A549 (cell line): ENCODE results near the gene IL20RA.

Experiments used
- HDAC2 ChIP-seq: fragments of 200-600 bp; sonication (generic); IDR thresholded peaks from 2 replicates; pipeline ENCODE4 v1.6.1; 2016
- HMGXB4 ChIP-seq: fragments of 250-450 bp; sonication (Bioruptor Pico); IDR thresholded peaks from 2 replicates; pipeline ENCODE4 v1.5.0; 2021; ENCODE audit warnings: mild to moderate bottlenecking, moderate library complexity, borderline replicate concordance
- MAX ChIP-seq: IDR thresholded peaks from 2 replicates; pipeline ENCODE4 v1.6.1; 2012
- MAZ ChIP-seq: fragments of 150-350 bp; IDR thresholded peaks from 2 replicates; pipeline ENCODE4 v1.6.1; 2014; ENCODE audit warnings: antibody characterized with exemption, low read depth, low read length, borderline replicate concordance
- POLR2A ChIP-seq: IDR thresholded peaks from 2 replicates; pipeline ENCODE4 v1.6.1; 2012; ENCODE audit warnings: mild to moderate bottlenecking, low read length
- RCOR1 ChIP-seq: fragments of 150-350 bp; IDR thresholded peaks from 2 replicates; pipeline ENCODE4 v1.6.1; 2014; ENCODE audit warnings: antibody characterized with exemption, low read length, low read depth
- REST ChIP-seq: fragments of 200-600 bp; sonication (generic); IDR thresholded peaks from 2 replicates; pipeline ENCODE4 v1.6.1; 2016; ENCODE audit warnings: antibody characterized with exemption, mild to moderate bottlenecking, moderate library complexity
- ZC3H11A ChIP-seq: fragments of 450-650 bp; IDR thresholded peaks from 2 replicates; pipeline ENCODE4 v1.6.1; 2014; ENCODE audit warnings: antibody characterized with exemption, mild to moderate bottlenecking
- TF ChIP-seq, protein P1 (sequence below): fragments of >200 bp; sonication (Bioruptor Twin); formaldehyde crosslinking; IDR thresholded peaks from 3 replicates; pipeline ENCODE4 v1.5.1; 2016

DNA sequence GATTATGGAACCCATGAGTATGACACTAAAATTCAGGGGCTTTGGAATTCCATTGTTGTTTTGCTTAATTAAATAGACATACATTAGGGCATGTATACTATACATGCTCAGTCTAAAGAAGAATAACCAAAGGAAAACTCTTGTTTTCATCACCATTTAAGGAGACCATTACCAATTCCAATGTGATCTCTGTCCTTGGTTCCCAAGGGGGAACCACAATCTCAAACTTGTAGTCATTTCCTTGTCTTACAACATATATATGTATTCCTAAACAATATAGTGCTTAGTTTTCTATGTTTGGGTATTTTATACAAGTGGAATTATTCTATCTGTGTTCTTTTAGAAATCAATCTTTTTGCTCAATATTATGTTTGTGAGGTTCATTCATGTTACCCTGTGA is 49.2 kb downstream of the IL20RA start:
- TF ChIP-seq RCOR1, result no peak
- TF ChIP-seq, protein P1, sequence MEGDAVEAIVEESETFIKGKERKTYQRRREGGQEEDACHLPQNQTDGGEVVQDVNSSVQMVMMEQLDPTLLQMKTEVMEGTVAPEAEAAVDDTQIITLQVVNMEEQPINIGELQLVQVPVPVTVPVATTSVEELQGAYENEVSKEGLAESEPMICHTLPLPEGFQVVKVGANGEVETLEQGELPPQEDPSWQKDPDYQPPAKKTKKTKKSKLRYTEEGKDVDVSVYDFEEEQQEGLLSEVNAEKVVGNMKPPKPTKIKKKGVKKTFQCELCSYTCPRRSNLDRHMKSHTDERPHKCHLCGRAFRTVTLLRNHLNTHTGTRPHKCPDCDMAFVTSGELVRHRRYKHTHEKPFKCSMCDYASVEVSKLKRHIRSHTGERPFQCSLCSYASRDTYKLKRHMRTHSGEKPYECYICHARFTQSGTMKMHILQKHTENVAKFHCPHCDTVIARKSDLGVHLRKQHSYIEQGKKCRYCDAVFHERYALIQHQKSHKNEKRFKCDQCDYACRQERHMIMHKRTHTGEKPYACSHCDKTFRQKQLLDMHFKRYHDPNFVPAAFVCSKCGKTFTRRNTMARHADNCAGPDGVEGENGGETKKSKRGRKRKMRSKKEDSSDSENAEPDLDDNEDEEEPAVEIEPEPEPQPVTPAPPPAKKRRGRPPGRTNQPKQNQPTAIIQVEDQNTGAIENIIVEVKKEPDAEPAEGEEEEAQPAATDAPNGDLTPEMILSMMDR, result no peak
- no peak for TF ChIP-seq POLR2A
- no peak; the same call in 1 of the 2 replicates for TF ChIP-seq REST
- TF ChIP-seq MAZ, result no peak
- TF ChIP-seq HMGXB4 (CRISPR knock-in tag), result no peak
- TF ChIP-seq ZC3H11A, result no peak
- TF ChIP-seq HDAC2, result no peak
- no peak for TF ChIP-seq MAX
